Measurements from ENCODE around the gene PNMA8B. TPM values are rescaled to one million over a fixed set of nuclear protein-coding genes. Genes with fewer than 3 reads are reported as not detected.

PNMA8B gene
- total RNA-seq, 6 donors from 2014 or later = 0.39 to 2.7 (median 1.6) TPM

DNA sequence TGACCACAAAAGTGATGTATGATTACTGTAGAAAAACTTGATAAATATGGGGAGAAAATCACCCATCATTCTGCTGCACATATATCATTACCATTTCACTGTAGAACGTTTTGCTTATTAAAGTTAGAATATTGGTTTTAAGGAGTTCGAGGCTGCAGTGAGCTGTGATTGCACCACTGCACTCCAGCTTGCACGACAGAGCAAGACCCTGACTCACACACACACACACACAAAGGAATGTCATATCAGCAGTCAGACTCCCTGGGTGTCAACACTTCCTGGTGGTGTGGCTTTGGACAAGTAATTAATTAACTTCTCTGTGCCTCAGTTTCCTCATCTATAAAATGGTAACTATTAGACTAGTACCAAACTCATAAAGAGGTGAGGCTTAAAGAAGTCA is 13.0 kb downstream of the PNMA8B start:
- Histone ChIP-seq H3K36me3 (no peaks in the 10 kb centered on the region), H3K27me3 (peaks cover 0 to 5% (median 0%) of the 10 kb centered on the region in 4 donors), H3K4me1 (peaks cover 4 to 8% (median 6%) of the 10 kb centered on the region in 4 donors), H3K9me3 (no peaks in the 10 kb centered on the region), H3K27ac (no peak overlapping the region), H3K4me3 (no peak overlapping the region)
- 55 to 56% methylated on average over 3 of the region's 3 CpGs for WGBS, 2 donors
- ATAC-seq (ENCODE audit: low FRiP score in 2 of 2) = no peak
- no peak for TF ChIP-seq POLR2AphosphoS5 (IDR thresholded peaks at IDR 0.05)
- no peak for TF ChIP-seq EP300 (IDR thresholded peaks at IDR 0.05)
- TF ChIP-seq POLR2A (IDR thresholded peaks at IDR 0.05) = no peak
- TF ChIP-seq CTCF (IDR thresholded peaks at IDR 0.05) = no peak
- no peak for DNase-seq

DNA sequence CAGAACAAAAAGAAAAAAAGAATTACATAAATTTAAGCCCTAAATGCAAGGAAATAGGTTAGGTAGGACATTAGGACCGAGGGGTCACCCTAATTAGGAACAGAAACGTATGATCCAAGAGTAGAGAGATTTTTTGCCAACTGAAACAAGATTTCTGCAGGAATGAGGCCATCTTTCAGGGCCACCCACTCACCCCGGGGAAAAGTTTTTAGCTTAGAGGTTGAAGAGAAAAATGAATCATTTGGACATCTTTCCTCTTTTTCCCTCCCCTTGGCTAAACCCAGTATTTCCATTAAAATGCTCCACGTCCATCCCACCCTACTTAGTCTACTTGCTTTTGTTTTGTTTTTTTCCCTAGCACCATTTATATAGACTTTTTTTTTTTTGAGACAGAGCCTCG is 13.7 kb downstream of the PNMA8B start:
- Histone ChIP-seq H3K4me1 (peaks cover 0 to 1% (median 0%) of the 10 kb centered on the region in 4 donors), H3K36me3 (no peaks in the 10 kb centered on the region), H3K27ac (peak overlapping the region; percentile 4 to 48 (median 22)), H3K9me3 (no peaks in the 10 kb centered on the region), H3K27me3 (no peaks in the 10 kb centered on the region), H3K4me3 (no peak overlapping the region)
- DNase-seq (no peak), ATAC-seq (ENCODE audit: low FRiP score in 2 of 2) (peak in 1 of 2 donors; percentile 80)
- TF ChIP-seq POLR2A (IDR thresholded peaks at IDR 0.05) = no peak
- TF ChIP-seq POLR2AphosphoS5 (IDR thresholded peaks at IDR 0.05) = no peak
- TF ChIP-seq CTCF (IDR thresholded peaks at IDR 0.05) = no peak
- TF ChIP-seq EP300 (IDR thresholded peaks at IDR 0.05) = no peak
- WGBS, 2 donors = 52 to 67% methylated on average over 5 of the region's 5 CpGs

GRCh38 chr19:46481223-46481848 is 14.3 kb downstream of the PNMA8B start:
- ATAC-seq (ENCODE audit: low FRiP score in 2 of 2) = peak in 1 of 2 donors; percentile 67
- no peaks in the 10 kb centered on the region for H3K36me3 ChIP-seq
- WGBS, 2 donors = 69 to 73% methylated on average over 16 of the region's 16 CpGs
- no peaks in the 10 kb centered on the region for H3K9me3 ChIP-seq
- H3K4me1 ChIP-seq = no peaks in the 10 kb centered on the region
- no peak overlapping the region for H3K4me3 ChIP-seq
- no peak for DNase-seq
- H3K27me3 ChIP-seq = no peaks in the 10 kb centered on the region
- TF ChIP-seq EP300 (IDR thresholded peaks at IDR 0.05) = no peak
- TF ChIP-seq POLR2A (IDR thresholded peaks at IDR 0.05) = no peak
- no peak for TF ChIP-seq CTCF (IDR thresholded peaks at IDR 0.05)
- TF ChIP-seq POLR2AphosphoS5 (IDR thresholded peaks at IDR 0.05) = no peak
- peak overlapping the region; percentile 4 to 48 (median 22) for H3K27ac ChIP-seq

DNA sequence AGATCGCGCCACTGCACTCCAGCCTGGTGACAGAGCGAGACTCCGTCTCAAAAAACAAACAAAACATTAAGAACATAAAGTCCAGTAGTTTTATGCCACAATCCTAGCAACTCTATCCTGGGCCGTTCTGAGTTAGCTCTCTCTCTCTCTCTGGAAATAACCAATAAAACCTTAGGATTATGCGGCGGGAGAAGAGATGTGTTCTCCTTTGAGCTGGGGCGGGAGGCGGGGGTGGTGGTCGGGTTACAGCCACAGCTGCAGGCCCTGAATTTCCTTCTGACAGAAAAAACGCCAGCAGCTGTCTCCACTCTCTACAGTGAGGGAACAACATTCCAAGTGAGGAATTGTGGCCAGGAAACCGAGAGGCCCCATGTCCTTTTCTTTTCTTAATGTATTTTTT is 15.3 kb downstream of the PNMA8B start:
- no peaks in the 10 kb centered on the region for H3K9me3 ChIP-seq
- ATAC-seq (ENCODE audit: low FRiP score in 2 of 2) (peak; percentile 68 to 73), DNase-seq (no peak)
- H3K4me3 ChIP-seq = no peak overlapping the region
- no peaks in the 10 kb centered on the region for H3K4me1 ChIP-seq
- WGBS, 2 donors = 28 to 57% methylated on average over 9 to 12 of the region's 12 CpGs
- no peak for TF ChIP-seq POLR2AphosphoS5 (IDR thresholded peaks at IDR 0.05)
- TF ChIP-seq CTCF (IDR thresholded peaks at IDR 0.05) = no peak
- no peak for TF ChIP-seq EP300 (IDR thresholded peaks at IDR 0.05)
- no peak for TF ChIP-seq POLR2A (IDR thresholded peaks at IDR 0.05)
- no peaks in the 10 kb centered on the region for H3K36me3 ChIP-seq
- no peaks in the 10 kb centered on the region for H3K27me3 ChIP-seq
- H3K27ac ChIP-seq = peak overlapping the region in 3 of 4 donors; percentile 4 to 48 (median 26)
